Thyroid gland (tissue), 4 donors: ENCODE measurements around the gene DYRK4.

Source experiments
- CTCF ChIP-seq, 6 experiments: fragments of 200-600 bp in 3 of 6; fragments of 450-650 bp in 3 of 6; sonication (generic) in 3 of 6; IDR thresholded peaks; one replicate each; pipeline ENCODE4 v1.5.1; 2016 to 2019; ENCODE audit warnings: antibody characterized with exemption in 6 of 6, mild to moderate bottlenecking in 2 of 6, inconsistent platforms in 1 of 6, moderate library complexity in 1 of 6
- POLR2A ChIP-seq, 2 donors: fragments of 450-650 bp; IDR thresholded peaks; one replicate each; pipeline ENCODE4 v1.6.1; 2017; ENCODE audit warnings: antibody characterized with exemption in 2 of 2, mild to moderate bottlenecking in 2 of 2, moderate library complexity in 1 of 2

GRCh38 chr12:4579305-4580102, 17.5 kb downstream of the DYRK4 start:
- TF ChIP-seq CTCF (IDR thresholded peaks at IDR 0.05) = peak in 4 of 6 experiments; percentile 30 to 55 (median 46)
- TF ChIP-seq POLR2A (IDR thresholded peaks at IDR 0.05) = no peak
